ENCODE measurements around the gene PPP1R1B.
A peak's percentile ranks its signal among the peaks of the same experiment; 100 is the strongest.

PPP1R1B gene

GRCh38 chr17:39658760-39659159 is 32.0 kb downstream of the PPP1R1B start:
- DNase-seq: no peak

- no peak for DNase-seq
Observed at GRCh38 chr17:39659279-39660010, 32.7 kb downstream of the PPP1R1B start.

GRCh38 chr17:39660011-39660360 is 33.2 kb downstream of the PPP1R1B start:
- DNase-seq: no peak

- DNase-seq: no peak
Observed at GRCh38 chr17:39660397-39661385, 33.9 kb downstream of the PPP1R1B start.

- no peak for DNase-seq
Observed at GRCh38 chr17:39661744-39662541, 35.2 kb downstream of the PPP1R1B start.

- DNase-seq: no peak
Observed at GRCh38 chr17:39662551-39663339, 36.0 kb downstream of the PPP1R1B start.

GRCh38 chr17:39663340-39663687 is 36.6 kb downstream of the PPP1R1B start:
- DNase-seq: no peak

- DNase-seq: no peak
Observed at GRCh38 chr17:39663688-39664580, 37.2 kb downstream of the PPP1R1B start.

GRCh38 chr17:39664581-39665561 is 38.1 kb downstream of the PPP1R1B start, which contains the start of gene TCAP:
Gene TCAP (plus strand): TSS chr17:39665349. CDS start chr17:39665360, 11 bp downstream.
- no peak for DNase-seq

GRCh38 chr17:39665642-39666224 is 39.0 kb downstream of the PPP1R1B start:
- DNase-seq: no peak

GRCh38 chr17:39666231-39666600 is 39.5 kb downstream of the PPP1R1B start:
- no peak for DNase-seq

- DNase-seq: no peak
Observed at GRCh38 chr17:39666601-39667261, 40.0 kb downstream of the PPP1R1B start.

GRCh38 chr17:39667262-39667944 is 40.7 kb downstream of the PPP1R1B start:
- DNase-seq: no peak

GRCh38 chr17:39667945-39668924 is 41.5 kb downstream of the PPP1R1B start, which contains the start of gene PNMT:
Gene PNMT (plus strand): TSS chr17:39668453. CDS start chr17:39668476, 23 bp downstream.
- DNase-seq: peak; percentile 56 to 74

- no peak for DNase-seq
Observed at GRCh38 chr17:39669897-39670735, 43.4 kb downstream of the PPP1R1B start.

GRCh38 chr17:39670746-39671145 is 44.0 kb downstream of the PPP1R1B start:
- DNase-seq: no peak
